Mucosa of descending colon (tissue), 3 donors: Measurements from ENCODE around the gene RGS21. TPM values are rescaled to one million over a fixed set of nuclear protein-coding genes. Genes with fewer than 3 reads are reported as not detected.

Experiments
- ATAC-seq: fragments of 200-7000 bp; cut with Tn5 transposase; one replicate; pipeline ENCODE4 v1.9.1; 2020; ENCODE audit warnings: mild to moderate bottlenecking, moderate library complexity
- DNase-seq, 3 donors: peaks; one replicate each; pipeline ENCODE4 v3.0.0-alpha.2; 2020
- H3K36me3 ChIP-seq: fragments of 200-600 bp; one replicate; pipeline ENCODE4 v1.8.0; 2021; ENCODE audit warnings: low read depth, mild to moderate bottlenecking
- H3K4me1 ChIP-seq: fragments of 200-600 bp; one replicate; pipeline ENCODE4 v1.8.0; 2021; ENCODE audit warnings: low read depth, mild to moderate bottlenecking
- H3K4me3 ChIP-seq: fragments of 200-600 bp; one replicate; pipeline ENCODE4 v1.8.0; 2021; ENCODE audit warnings: mild to moderate bottlenecking
- H3K9me3 ChIP-seq: fragments of 200-600 bp; one replicate; pipeline ENCODE4 v1.8.0; 2021; ENCODE audit warnings: mild to moderate bottlenecking
- CTCF ChIP-seq: fragments of 200-600 bp; IDR thresholded peaks from one replicate; pipeline ENCODE4 v1.8.0; 2022; ENCODE audit warnings: antibody characterized with exemption, mild to moderate bottlenecking
- intact Hi-C, 2 donors: fragments of 100-400 bp; cut with DNase I in 1 of 2; cut with micrococcal nuclease in 1 of 2; formaldehyde crosslinking; loops; one replicate each; pipeline versions ENCODE4 v1.11.0 to v1.11.1; 2022; cut with DNase I, micrococcal nuclease
- total RNA-seq, 3 donors: library from RNA; stranded (reverse); fragmentation: NEBNext Ultra II Directional in 2 of 3; extraction: Animal tissue kit (Norgen Biotek cat#: 25700) in 2 of 3; gene quantifications; one replicate each; pipeline versions ENCODE4 v1.2.1 to v1.2.4, GENCODE V29; 2021 to 2023
- donor health status: DM: no; HTN: no; CAD: no; lungs with moderate emphysema.
- donor health status: DM: no; HTN: no; CAD: no.
- donor health status: DM: no; HTN: yes; CAD: no.

RGS21 gene
- total RNA-seq, 3 donors from 2014 or later: not detected

GRCh38 chr1:192378276-192378675 is 61.5 kb downstream of the RGS21 start:
- TF ChIP-seq CTCF: no peak
- no peak overlapping the region for H3K4me3 ChIP-seq
- intact Hi-C loops: no loop called here
- H3K4me1 ChIP-seq: no peaks in the 10 kb centered on the region
- no peaks in the 10 kb centered on the region for H3K9me3 ChIP-seq
- ATAC-seq (no peak), DNase-seq (no peak)
- no peaks in the 10 kb centered on the region for H3K36me3 ChIP-seq

GRCh38 chr1:192378878-192379277 is 62.1 kb downstream of the RGS21 start:
- intact Hi-C loops: no loop called here
- Histone ChIP-seq H3K4me1 (no peaks in the 10 kb centered on the region), H3K9me3 (no peaks in the 10 kb centered on the region), H3K36me3 (no peaks in the 10 kb centered on the region), H3K4me3 (no peak overlapping the region)
- ATAC-seq: no peak
- no peak for DNase-seq
- no peak for TF ChIP-seq CTCF

GRCh38 chr1:192379554-192379953 is 62.8 kb downstream of the RGS21 start:
- Histone ChIP-seq H3K4me1 (no peaks in the 10 kb centered on the region), H3K36me3 (no peaks in the 10 kb centered on the region), H3K9me3 (no peaks in the 10 kb centered on the region), H3K4me3 (no peak overlapping the region)
- DNase-seq: no peak
- ATAC-seq: no peak
- intact Hi-C loops: no loop called here
- no peak for TF ChIP-seq CTCF

GRCh38 chr1:192382758-192383157 is 66.0 kb downstream of the RGS21 start:
- Histone ChIP-seq H3K4me1 (no peaks in the 10 kb centered on the region), H3K36me3 (no peaks in the 10 kb centered on the region), H3K9me3 (no peaks in the 10 kb centered on the region), H3K4me3 (no peak overlapping the region)
- DNase-seq (no peak), ATAC-seq (no peak)
- intact Hi-C loops: no loop called here
- TF ChIP-seq CTCF: no peak

- Histone ChIP-seq H3K4me1 (no peaks in the 10 kb centered on the region), H3K36me3 (no peaks in the 10 kb centered on the region), H3K4me3 (no peak overlapping the region), H3K9me3 (no peaks in the 10 kb centered on the region)
- ATAC-seq: no peak
- intact Hi-C loops: no loop called here
- no peak for DNase-seq
- TF ChIP-seq CTCF: no peak
Observed at GRCh38 chr1:192386051-192386650, 69.4 kb downstream of the RGS21 start.

- Histone ChIP-seq H3K9me3 (no peaks in the 10 kb centered on the region), H3K4me1 (peaks cover 3% of the 10 kb centered on the region), H3K36me3 (no peaks in the 10 kb centered on the region), H3K4me3 (no peak overlapping the region)
- DNase-seq (no peak), ATAC-seq (no peak)
- intact Hi-C loops: no loop called here
- TF ChIP-seq CTCF: no peak
Observed at GRCh38 chr1:192395211-192395610, 78.4 kb downstream of the RGS21 start.
